ENCODE data around the gene XIRP2. TPM values are rescaled to one million over a fixed set of nuclear protein-coding genes. Genes with fewer than 3 reads are reported as not detected.
"Not testable (repeated sequence)": the region's sequence is repeated elsewhere in the genome, so short reads cannot be mapped to it uniquely, and the experiment has no call there.

Gene XIRP2
- total RNA-seq, 1 experiment from 2014 or later = 0.12 TPM

DNA sequence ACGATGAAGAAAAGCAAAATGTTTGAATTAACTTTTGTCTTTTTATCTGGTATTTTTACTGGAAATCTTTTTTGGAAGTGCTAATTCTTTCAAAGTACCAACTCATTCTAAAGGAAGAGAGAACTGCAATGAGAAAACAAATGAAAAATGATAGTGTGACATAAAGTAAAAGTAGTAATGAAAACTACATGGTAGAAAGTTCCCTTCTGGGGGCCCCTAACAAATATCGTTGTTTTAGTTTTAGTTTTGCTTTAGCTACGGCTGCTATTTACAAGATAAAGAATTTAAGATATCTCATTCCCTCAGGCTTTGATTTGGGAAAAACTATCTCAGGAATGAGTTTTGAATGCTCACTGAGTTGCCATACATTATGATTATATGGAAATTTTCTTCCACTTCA, 161.4 kb downstream of the XIRP2 start:
- no peak for DNase-seq (ENCODE audit: low read depth)

DNA sequence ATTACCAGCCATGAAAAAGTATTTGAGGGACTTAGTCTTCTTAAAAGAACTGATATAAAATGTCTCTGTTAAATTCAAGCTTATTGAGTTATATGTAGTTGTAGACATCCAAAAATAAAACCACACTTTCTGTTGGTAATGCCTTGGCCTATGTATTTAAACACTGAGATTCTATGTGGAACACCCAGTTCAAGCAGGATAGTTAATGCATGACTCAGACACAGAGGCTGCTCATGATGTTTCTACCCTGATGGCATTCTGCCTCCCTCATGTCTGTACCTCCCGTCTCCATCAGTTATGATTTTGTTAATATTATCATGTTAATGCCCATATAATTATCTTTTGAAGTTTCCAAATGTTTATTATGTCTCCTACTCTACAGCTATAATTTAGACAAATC, 164.5 kb downstream of the XIRP2 start:
- peak; percentile 8 for DNase-seq (ENCODE audit: low read depth)

DNA sequence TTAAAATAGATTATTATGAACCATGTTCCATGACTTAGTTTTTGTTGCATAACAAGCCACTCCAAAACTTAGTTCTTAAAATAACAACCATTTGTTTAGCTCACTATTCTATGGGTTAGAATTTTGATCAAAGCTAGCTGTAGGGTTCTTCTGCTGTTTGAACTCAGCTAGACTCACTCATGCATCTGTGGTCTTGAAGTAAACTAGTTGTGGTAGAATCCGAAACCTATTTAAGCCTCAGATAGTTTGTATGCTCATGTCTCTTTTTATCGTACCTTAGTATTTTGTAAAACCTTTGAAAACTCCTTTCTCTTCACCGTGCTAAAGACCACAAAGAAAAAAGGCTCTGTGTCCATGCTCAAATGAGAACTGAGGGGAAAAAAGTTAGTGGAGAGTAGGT, 166.6 kb downstream of the XIRP2 start:
- DNase-seq (ENCODE audit: low read depth) = no peak

DNA sequence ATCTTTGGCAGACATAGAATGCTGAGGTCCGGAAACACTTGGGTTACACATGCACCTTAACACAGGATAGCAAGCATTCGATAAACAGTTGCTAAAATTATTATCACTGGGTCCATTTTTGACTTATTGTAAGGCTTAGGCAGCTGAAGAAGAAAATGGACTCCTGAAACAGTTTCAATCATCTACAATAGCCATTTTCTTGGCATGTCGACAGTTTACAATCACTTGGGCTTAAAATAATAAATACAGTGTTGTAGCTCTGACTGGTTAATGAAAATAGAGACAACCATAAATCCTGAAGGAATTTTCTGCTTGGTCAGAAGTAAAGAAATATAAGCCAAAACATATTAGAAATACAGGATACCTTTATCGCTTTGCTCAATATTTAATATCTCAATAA, 169.2 kb downstream of the XIRP2 start:
- DNase-seq (ENCODE audit: low read depth) = no peak

DNA sequence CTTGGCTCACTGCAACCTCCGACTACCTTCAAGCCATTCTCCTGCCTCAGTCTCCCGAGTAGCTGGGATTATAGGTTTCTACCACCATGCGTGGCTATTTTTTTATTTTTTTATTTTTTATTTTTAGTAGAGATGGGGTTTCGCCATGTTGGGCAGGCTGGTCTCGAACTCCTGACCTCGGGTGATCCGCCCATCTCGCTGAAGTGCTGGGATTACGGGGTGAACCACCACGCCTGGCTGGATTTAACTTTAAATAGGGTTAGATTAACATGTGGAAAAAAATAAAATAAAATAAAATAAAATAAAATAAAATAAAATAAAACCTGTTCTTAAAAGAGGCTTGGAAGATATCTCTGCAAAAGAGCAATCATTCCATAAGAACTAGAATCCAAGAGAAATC, 170.9 kb downstream of the XIRP2 start:
- DNase-seq (ENCODE audit: low read depth) = no peak

DNA sequence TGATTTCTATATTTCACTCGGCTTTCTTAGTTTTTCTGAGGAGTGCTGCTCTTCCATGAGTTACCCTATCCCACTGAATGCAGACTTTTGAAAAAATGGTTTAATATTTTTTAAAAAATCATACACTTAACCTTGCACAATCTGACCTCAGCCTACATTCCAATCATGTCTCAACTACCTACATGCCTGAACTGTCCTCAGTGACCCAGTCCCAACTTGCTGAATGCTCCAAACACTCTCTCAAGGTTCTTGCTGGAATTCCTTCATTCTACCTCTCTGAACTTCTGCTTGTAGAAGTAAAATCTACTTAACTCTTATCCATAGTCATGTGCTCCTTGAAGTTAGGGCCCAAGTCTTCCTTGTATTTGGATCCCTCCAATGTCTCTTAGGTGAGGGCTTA, 181.6 kb downstream of the XIRP2 start:
- DNase-seq (ENCODE audit: low read depth) = no peak

DNA sequence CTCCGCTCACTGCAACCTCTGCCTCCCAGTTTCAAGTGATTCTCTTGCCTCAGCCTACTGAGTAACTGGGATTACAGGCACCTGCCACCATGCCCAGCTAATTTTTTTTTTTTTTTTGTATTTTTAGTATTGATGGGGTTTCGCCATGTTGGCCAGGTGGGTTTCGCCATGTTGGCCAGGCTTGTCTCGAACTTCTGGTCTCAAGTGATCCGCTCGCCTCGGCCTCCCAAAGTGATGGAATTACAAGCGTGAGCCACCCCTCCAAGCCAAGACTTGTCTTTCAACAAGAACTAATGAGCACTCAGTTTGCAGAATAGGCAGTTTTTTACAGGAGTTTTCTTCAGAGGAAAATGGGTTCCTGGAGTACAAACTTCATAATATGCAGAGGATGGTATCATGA, 187.4 kb downstream of the XIRP2 start:
- not testable (repeated sequence) for DNase-seq (ENCODE audit: low read depth)

DNA sequence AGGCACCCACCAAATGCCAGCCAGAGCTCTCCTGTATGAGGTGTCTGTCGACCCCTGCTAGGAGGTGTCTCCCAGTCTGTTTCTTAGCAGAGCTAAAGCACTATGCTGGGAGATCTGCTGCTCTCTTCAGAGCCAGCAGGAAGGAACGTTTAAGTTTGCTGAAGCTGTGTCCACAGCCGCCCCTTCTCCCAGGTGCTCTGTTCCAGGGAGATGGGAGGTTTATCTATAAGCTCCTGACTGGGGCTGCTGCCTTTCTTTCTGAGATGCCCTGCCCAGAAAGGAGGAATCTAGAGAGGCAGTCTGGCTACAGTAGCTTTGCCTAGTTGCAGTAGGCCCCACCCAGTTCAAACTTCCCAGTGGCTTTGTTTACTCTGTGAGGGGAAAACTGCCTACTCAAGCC, 210.7 kb downstream of the XIRP2 start:
- not testable (repeated sequence) for DNase-seq (ENCODE audit: low read depth)

DNA sequence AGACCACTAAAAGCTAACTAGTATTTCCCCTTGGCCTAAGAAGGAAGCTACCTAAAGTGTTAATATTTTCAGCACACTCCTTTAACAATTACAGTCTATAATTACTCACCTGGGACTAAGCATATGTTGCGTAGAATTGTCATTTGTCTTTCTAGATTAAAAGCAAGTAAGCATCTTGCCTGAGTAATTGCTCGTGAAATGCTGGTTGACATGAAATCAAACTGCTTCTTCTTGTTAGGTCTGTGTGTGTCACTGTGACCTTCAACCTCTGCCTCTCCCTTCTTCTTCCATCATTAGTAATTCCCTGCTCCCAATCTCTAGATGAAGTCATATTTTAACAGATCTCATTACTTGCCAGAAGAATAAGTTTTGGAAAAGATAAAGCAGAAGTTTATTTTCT, 212.2 kb downstream of the XIRP2 start:
- no peak for DNase-seq (ENCODE audit: low read depth)

DNA sequence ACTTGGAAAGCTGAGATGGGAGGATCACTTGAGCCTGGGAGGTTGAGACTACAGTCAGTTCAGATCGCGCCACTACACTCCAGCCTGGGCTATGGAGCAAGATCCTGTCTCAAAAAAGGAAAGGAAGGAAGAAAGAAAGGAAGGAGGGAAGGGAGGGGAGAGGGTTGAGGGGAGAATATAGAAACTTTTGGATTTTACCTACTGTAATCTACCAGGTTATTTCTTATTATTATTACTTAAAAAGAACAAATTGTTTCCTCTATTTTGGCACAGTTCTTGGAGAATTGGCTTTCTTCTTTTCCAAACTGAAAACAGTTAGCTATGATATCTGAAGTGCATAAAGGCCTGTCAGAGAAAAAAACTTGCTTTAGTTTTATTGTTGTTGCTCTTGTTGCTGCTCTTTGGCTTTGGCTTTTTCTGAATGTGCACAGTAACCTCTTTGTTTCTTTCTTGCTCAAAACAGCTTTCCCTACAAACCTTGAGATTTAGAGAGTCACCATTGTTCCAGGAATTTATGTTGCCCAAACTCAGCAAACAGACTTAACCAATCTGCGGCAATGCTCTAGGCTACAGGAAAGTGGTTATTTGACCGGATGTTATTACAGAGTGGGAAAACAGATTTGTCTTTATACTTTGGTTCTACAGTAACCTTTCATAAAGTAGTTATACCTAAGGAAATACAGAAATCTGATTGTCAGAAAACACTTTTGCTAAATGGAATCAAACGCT, 214.9 kb downstream of the XIRP2 start:
- peak; percentile 40 for DNase-seq (ENCODE audit: low read depth)

DNA sequence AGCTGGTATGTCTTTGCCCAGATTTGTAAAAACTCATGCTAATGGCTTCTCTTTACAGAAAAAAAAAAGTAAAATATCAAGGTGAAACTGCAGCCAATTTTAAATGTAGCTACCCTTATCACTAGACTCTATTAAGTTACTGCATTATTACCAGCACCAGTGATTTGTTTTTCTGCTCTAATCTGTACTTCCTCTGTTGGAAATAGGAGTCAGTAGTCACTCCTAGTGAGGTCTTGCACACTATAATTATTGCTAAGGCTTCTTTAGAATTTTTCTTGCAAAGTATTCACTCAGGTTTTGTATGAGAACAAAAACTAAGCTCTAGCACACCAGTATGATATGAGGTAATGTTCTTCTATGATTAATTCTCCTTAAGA, 215.5 kb downstream of the XIRP2 start:
- DNase-seq (ENCODE audit: low read depth) = no peak

DNA sequence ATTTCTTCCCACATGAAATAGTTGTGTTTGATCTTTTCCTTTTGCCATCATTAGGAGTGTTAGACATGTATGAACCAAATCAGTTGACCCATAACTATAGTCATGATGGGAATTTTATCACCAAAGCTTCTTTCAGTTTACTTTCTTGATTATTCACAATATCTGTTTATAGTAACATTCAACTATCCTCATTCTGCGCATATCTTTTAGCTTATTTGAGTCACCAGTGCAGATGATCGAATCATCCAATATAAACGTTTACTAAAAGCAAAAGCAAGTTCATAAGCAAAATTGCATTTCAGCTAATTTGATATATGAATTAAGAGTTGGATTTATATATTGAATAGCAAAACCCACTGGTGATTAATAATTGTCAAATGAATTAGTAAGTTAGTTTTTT, 216.4 kb downstream of the XIRP2 start:
- DNase-seq (ENCODE audit: low read depth) = no peak

DNA sequence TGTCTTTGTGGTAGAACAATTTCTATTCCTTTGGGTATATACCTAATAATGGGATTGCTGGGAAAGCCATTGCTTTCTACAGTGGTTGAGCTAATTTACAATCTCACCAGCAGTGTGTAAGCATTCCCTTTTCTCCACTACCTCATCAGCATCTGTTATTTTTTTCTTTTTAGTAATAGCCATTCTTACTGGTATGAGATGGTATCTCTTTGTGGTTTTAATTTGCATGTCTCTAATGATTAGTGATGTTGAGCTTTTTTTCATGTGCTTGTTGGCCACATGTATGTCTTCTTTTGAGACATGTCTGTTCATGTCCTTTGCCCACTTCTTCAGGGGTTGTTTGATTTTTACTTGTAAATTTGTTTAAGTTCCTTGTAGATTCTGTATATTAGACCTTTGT, 221.4 kb downstream of the XIRP2 start:
- DNase-seq (ENCODE audit: low read depth) = not testable (repeated sequence)

DNA sequence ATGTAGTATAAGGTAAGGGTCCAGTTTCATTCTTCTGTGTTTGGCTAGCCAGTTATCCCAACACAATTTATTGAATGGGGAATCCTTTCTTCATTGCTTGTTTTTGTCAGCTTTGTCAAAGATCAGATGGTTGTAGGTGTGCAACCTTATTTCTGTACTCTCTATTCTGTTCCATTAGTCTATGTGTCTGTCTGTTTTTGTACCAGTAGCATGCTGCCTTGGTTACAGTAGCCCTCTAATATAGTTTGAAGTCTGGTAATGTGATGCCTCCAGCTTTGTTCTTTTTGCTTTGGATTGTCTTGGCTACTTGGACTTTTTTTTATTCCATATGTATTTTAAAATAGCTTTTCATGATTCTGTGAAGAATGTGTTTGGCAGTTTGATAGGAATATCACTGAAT, 222.1 kb downstream of the XIRP2 start:
- no peak for DNase-seq (ENCODE audit: low read depth)

DNA sequence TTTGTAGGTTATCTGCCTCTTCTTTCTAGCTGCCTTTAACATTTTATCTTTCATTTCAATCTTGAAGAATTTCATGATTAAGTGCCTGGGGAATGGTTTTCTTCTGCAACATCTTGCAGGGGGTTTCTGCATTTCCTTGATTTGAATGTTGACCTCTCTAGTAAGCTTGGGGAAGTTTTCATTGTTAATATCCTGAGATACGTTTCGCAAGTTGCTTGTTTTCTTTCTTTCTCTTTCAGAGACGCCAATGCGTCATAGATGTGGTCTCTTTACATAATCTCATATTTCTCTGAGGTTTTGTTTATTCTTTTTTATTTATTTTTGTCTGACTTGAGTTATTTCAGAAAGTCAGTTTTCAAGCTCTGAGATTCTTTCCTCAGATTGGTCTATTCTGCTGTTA, 225.7 kb downstream of the XIRP2 start:
- DNase-seq (ENCODE audit: low read depth) = no peak

DNA sequence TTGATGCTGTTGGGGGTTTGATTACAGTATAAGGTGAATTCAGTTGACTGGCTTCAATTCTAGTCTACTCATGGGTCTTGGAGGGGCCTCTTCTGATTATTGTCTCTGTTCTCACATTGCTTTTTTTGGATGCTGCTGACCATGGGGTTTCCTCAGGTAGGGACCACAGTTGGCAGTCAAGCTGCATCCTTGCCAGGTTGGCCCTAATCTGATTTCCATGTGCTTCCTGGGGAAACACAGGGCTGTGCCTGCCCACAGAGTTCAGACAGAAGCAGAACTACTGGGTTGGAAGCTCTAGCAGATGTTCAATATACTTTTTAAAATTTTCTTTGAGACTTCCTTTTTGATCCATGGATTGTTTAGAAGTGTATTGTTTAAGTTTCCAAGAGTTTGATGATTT, 227.3 kb downstream of the XIRP2 start:
- no peak for DNase-seq (ENCODE audit: low read depth)

DNA sequence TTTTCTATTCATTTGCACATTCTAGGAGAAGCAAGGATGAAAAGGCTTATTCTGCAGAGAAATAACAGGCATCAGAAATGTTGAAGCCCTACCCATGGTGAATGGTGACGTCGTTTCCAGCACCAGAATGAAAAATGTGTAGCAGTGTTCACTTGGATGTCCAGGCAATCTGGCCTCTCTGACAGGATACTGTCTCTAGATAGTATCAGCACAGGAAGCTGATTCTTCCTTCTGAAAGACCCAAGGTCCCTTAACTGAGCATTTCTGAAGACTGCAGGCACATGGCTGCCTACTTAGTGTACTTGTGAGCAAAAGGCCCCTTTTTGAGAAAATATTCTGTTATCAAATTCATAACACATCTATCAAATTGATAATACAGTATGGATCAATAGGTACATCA, 234.1 kb downstream of the XIRP2 start:
- no peak for DNase-seq (ENCODE audit: low read depth)

DNA sequence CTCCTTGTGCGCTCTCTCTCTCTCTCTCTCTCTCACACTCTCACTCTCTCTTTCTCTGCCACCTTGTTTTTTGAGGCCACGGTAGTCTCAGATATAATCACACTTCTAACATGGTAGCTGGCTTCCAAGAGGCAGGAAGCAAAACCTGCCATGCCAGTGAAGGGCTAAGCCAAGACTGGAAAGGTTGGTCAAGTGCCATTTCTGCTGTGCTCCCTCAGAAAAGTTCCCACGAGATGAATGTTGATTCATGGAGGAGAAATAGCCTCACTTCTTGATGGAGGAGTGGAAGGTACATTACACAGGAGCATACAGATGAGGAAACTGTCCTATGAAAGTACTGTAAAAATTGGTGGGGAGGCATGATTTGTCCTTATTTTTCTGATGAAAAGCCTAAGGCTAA, 237.9 kb downstream of the XIRP2 start:
- DNase-seq (ENCODE audit: low read depth) = no peak

DNA sequence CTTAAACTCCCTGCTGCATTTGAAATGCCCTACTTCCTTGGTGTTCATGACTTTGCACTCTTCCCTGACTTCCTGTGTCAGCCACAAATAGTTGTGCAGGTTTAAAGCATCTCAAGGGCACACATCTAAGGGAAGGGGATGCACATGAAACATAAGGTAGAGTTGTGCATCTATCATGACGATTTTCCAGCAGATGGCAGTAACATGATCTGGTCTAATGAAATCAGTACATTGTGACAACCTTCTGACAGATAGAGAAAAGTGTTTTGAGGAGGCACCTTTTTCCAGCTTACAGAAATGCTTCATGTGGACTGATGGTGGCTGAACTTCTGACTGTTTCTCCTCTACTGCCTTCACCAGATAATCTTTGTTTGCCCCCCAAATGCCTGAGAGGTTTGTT, 238.9 kb downstream of the XIRP2 start:
- DNase-seq (ENCODE audit: low read depth) = peak; percentile 46

DNA sequence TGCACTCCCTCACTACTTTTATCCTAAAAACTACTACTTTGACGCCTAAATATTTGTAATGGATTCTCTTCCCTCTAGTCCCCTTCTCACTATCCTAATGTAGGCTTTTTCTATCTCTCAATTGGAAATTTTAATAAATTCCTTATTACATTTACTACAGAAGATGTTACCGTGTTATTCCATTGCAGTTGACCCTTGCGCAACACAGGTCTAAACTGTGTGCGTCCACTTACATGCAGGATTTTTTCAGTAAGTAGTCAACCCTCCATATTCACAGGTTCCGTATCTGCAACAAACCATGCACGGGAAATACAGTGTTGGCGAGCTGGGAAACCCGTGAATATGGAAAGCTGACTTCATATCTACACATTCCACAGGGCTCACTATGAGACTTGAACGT, 239.8 kb downstream of the XIRP2 start:
- no peak for DNase-seq (ENCODE audit: low read depth)

DNA sequence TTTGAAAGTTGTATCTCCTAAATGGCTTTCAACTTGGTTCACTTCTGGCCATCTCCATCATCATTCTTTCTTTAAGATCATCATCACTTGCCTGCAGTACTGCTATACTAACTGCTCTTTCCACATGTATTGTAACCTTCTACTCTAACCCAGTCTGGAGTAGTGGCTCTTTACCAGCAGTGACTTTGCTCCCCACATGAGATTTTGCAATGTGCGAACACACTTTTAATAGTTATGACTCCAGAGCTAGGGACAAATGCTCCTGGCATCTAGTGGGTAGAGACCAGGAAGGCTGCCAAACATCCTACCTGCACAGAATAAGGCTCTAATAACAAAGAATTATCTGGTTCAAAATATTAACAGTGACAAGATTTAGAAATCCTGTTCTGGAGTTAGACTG, 243.8 kb downstream of the XIRP2 start:
- DNase-seq (ENCODE audit: low read depth) = no peak

DNA sequence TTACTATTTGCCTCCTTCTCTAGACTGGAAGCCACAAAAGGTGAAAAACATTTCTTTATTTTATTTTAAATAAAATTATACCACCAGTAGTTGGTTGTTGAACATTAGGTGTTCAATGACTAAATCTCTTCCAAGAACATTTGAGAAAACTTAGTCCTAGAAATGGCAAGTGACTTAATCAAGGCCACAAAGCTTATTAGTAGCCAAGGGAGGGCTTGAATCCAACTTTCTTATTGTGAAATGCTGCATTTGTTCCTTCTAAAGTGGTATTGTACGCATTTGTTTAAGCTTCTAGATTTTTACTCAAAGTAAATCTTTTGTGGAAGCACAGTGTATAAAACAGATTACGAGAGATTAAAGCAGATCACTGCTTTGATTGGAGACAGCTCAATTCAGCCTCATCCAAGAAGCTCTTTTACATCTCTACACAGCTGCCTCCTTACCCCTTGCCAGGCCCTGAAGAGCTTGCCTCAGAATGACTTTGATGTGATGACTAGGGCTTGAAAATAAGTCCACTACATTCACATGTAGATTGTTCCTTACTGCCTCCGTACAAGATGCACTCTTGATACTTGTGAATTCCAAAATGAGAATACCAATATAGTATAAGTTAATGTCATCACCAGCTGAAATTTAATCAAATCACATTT, 244.8 kb downstream of the XIRP2 start:
- no peak for DNase-seq (ENCODE audit: low read depth)

DNA sequence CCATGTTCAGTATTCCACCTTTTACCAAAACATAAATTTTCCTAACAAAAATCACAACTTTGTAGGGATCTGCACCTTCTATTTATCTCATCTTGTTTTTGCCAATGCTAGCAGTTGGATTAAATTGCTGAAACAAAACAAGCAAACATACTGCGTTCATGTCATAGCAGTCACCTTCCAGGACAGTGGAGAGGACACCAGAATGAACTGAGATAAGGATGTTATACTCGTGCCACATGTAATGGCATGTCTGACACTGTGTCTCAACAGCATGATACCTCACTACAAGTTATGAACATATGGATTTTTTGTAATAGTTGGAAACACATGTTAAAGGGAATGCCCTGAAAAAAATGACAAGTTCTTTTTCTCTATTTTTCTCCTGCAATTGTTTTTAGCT, 245.3 kb downstream of the XIRP2 start:
- DNase-seq (ENCODE audit: low read depth) = no peak
